H1 (cell line): ENCODE results near the gene NXPH4.

ENCODE experiments used
- ASH2L ChIP-seq: fragments of 200-600, 300-600 bp; sonication (generic); IDR thresholded peaks from one replicate; pipeline ENCODE4 v1.7.1; 2017; ENCODE audit warnings: low read length
- EGR1 ChIP-seq: IDR thresholded peaks from 2 replicates; pipeline ENCODE4 v1.6.1; 2011; ENCODE audit warnings: low read depth, low read length, borderline replicate concordance
- EP300 ChIP-seq, 2 experiments: IDR thresholded peaks; 1 replicate in 1 of 2; 2 replicates in 1 of 2; pipeline ENCODE4 v1.6.1; 2011 to 2012; ENCODE audit warnings: low read depth in 2 of 2, low read length in 2 of 2, mild to moderate bottlenecking in 2 of 2, borderline replicate concordance in 1 of 2, inconsistent platforms in 1 of 2, moderate library complexity in 1 of 2
- POLR2A ChIP-seq, 2 experiments: IDR thresholded peaks; 1 replicate in 1 of 2; 2 replicates in 1 of 2; pipeline ENCODE4 v1.6.1; 2011; ENCODE audit warnings: low read depth in 2 of 2, low read length in 2 of 2, mild to moderate bottlenecking in 2 of 2; ENCODE audit errors: control extremely low read depth in 1 of 2
- POLR2AphosphoS5 ChIP-seq: IDR thresholded peaks from 2 replicates; pipeline ENCODE4 v1.6.1; 2011; ENCODE audit warnings: low read depth, low read length
- SIX5 ChIP-seq: IDR thresholded peaks from 2 replicates; pipeline ENCODE4 v1.6.1; 2011; ENCODE audit warnings: mild to moderate bottlenecking, low read depth, low read length
- YY1 ChIP-seq: IDR thresholded peaks from 2 replicates; pipeline ENCODE4 v1.6.1; 2011; ENCODE audit warnings: low read depth, mild to moderate bottlenecking, low read length
- TF ChIP-seq, protein P1 (sequence below), 3 experiments: IDR thresholded peaks; 1 replicate in 2 of 3; 2 replicates in 1 of 3; pipeline versions ENCODE4 v1.5.1 to v1.6.1; 2011; ENCODE audit warnings: low read length in 3 of 3, mild to moderate bottlenecking in 3 of 3, inconsistent platforms in 2 of 3, low read depth in 1 of 3, moderate library complexity in 1 of 3; ENCODE audit not compliant: insufficient read depth in 1 of 3; ENCODE audit errors: control extremely low read depth in 1 of 3

DNA sequence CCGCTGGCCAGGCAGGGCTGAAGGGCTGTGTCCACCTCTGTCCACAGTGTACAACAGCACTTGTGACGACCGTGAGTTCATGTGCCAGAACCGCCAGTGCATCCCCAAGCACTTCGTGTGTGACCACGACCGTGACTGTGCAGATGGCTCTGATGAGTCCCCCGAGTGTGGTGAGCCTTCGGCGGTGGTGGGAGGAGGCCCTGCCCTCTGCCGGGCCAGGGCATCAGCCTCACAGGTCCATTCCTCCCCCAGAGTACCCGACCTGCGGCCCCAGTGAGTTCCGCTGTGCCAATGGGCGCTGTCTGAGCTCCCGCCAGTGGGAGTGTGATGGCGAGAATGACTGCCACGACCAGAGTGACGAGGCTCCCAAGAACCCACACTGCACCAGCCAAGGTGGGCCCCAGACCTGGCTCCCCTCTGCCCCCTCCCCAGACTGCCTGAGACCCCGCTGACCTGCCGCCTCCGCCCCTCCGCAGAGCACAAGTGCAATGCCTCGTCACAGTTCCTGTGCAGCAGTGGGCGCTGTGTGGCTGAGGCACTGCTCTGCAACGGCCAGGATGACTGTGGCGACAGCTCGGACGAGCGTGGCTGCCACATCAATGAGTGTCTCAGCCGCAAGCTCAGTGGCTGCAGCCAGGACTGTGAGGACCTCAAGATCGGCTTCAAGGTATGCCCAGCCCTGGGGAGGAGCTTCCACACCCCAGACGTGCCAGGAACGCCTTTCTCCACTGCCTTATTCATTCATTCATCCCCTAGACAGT, 20.8 kb upstream of the NXPH4 start:
- TF ChIP-seq YY1 (no peak), ASH2L (no peak), EP300 (IDR thresholded peaks at IDR 0.05; ENCODE audit: borderline replicate concordance in 1 of 2, low read depth in 2 of 2, low read length in 2 of 2) (no peak), EGR1 (no peak), SIX5 (no peak), POLR2AphosphoS5 (no peak), POLR2A (IDR thresholded peaks at IDR 0.05; ENCODE audit: control extremely low read depth in 1 of 2, low read depth in 2 of 2, low read length in 2 of 2) (no peak)
- TF ChIP-seq, protein P1, sequence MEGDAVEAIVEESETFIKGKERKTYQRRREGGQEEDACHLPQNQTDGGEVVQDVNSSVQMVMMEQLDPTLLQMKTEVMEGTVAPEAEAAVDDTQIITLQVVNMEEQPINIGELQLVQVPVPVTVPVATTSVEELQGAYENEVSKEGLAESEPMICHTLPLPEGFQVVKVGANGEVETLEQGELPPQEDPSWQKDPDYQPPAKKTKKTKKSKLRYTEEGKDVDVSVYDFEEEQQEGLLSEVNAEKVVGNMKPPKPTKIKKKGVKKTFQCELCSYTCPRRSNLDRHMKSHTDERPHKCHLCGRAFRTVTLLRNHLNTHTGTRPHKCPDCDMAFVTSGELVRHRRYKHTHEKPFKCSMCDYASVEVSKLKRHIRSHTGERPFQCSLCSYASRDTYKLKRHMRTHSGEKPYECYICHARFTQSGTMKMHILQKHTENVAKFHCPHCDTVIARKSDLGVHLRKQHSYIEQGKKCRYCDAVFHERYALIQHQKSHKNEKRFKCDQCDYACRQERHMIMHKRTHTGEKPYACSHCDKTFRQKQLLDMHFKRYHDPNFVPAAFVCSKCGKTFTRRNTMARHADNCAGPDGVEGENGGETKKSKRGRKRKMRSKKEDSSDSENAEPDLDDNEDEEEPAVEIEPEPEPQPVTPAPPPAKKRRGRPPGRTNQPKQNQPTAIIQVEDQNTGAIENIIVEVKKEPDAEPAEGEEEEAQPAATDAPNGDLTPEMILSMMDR (IDR thresholded peaks at IDR 0.05; ENCODE audit: control extremely low read depth in 1 of 3, insufficient read depth in 1 of 3, low read depth in 1 of 3, low read length in 3 of 3), result no peak
